ENCODE data around the gene AOPEP. TPM values are rescaled to one million over a fixed set of nuclear protein-coding genes. Genes with fewer than 3 reads are reported as not detected.

The AOPEP gene
- total and polyA plus RNA-seq, 2 donors (not counting 1 experiment from before 2014, with no cell fraction given) = 66.1 to 94.1 TPM

- no peaks in the 10 kb centered on the region for H3K79me2 ChIP-seq (ENCODE audit: control insufficient read depth, insufficient read depth, low read length)
- no peaks in the 10 kb centered on the region for H3K36me3 ChIP-seq (ENCODE audit: control insufficient read depth, insufficient read depth, low read length)
- TF ChIP-seq EZH2 (IDR thresholded peaks at IDR 0.05; ENCODE audit: low read length, missing control alignments) = no peak
- TF ChIP-seq CTCF (conservative IDR thresholded peaks at IDR 0.05 in 1 of 2, IDR thresholded peaks at IDR 0.05 in 1 of 2; ENCODE audit: low read depth in 1 of 2, low read length in 2 of 2) = peak; percentile 95 to 98
- H3K27ac ChIP-seq (ENCODE audit: insufficient read depth, low read length) = no peak overlapping the region
- H2AFZ ChIP-seq (ENCODE audit: low read length) = peak overlapping the region; percentile 61
- no peaks in the 10 kb centered on the region for H3K4me1 ChIP-seq (ENCODE audit: control insufficient read depth, extremely low read depth, insufficient read depth, low read length)
- peak; percentile 70 to 74 for DNase-seq (ENCODE audit: low read depth in 2 of 2)
- H3K27me3 ChIP-seq (ENCODE audit: control insufficient read depth, insufficient read depth, low read length) = no peaks in the 10 kb centered on the region
- H4K20me1 ChIP-seq (ENCODE audit: control insufficient read depth, extremely low read depth, insufficient read depth, low read length) = no peaks in the 10 kb centered on the region
- H3K9ac ChIP-seq (ENCODE audit: insufficient read depth, low read length) = no peak overlapping the region
- H3K4me3 ChIP-seq (replicated peaks in 1 of 4; ENCODE audit: control extremely low read depth in 1 of 4, insufficient read depth in 1 of 4, low read depth in 3 of 4, low read length in 4 of 4) = peak overlapping the region; percentile 28 to 51 (median 43)
- H3K9me3 ChIP-seq (ENCODE audit: control insufficient read depth, insufficient read depth, low read depth, low read length) = no peaks in the 10 kb centered on the region
- peak overlapping the region; percentile 78 for H3K4me2 ChIP-seq (ENCODE audit: extremely low read depth, insufficient read depth, low read length)
Observed at GRCh38 chr9:95127249-95128176, 401.0 kb downstream of the AOPEP start.

- no peak overlapping the region for H3K9ac ChIP-seq (ENCODE audit: insufficient read depth, low read length)
- H3K9me3 ChIP-seq (ENCODE audit: control insufficient read depth, insufficient read depth, low read depth, low read length) = no peaks in the 10 kb centered on the region
- H3K27ac ChIP-seq (ENCODE audit: insufficient read depth, low read length) = no peak overlapping the region
- no peaks in the 10 kb centered on the region for H4K20me1 ChIP-seq (ENCODE audit: control insufficient read depth, extremely low read depth, insufficient read depth, low read length)
- no peak for DNase-seq (ENCODE audit: low read depth in 2 of 2)
- no peaks in the 10 kb centered on the region for H3K79me2 ChIP-seq (ENCODE audit: control insufficient read depth, insufficient read depth, low read length)
- TF ChIP-seq EZH2 (IDR thresholded peaks at IDR 0.05; ENCODE audit: low read length, missing control alignments) (no peak), CTCF (conservative IDR thresholded peaks at IDR 0.05 in 1 of 2, IDR thresholded peaks at IDR 0.05 in 1 of 2; ENCODE audit: low read depth in 1 of 2, low read length in 2 of 2) (no peak)
- H3K4me2 ChIP-seq (ENCODE audit: extremely low read depth, insufficient read depth, low read length) = no peak overlapping the region
- H3K4me1 ChIP-seq (ENCODE audit: control insufficient read depth, extremely low read depth, insufficient read depth, low read length) = no peaks in the 10 kb centered on the region
- H2AFZ ChIP-seq (ENCODE audit: low read length) = no peak overlapping the region
- no peak overlapping the region for H3K4me3 ChIP-seq (replicated peaks in 1 of 4; ENCODE audit: control extremely low read depth in 1 of 4, insufficient read depth in 1 of 4, low read depth in 3 of 4, low read length in 4 of 4)
- H3K36me3 ChIP-seq (ENCODE audit: control insufficient read depth, insufficient read depth, low read length) = no peaks in the 10 kb centered on the region
- no peaks in the 10 kb centered on the region for H3K27me3 ChIP-seq (ENCODE audit: control insufficient read depth, insufficient read depth, low read length)
Observed at GRCh38 chr9:95128177-95128524, 401.7 kb downstream of the AOPEP start.

- H4K20me1 ChIP-seq (ENCODE audit: control insufficient read depth, extremely low read depth, insufficient read depth, low read length) = no peaks in the 10 kb centered on the region
- no peaks in the 10 kb centered on the region for H3K4me1 ChIP-seq (ENCODE audit: control insufficient read depth, extremely low read depth, insufficient read depth, low read length)
- H3K9me3 ChIP-seq (ENCODE audit: control insufficient read depth, insufficient read depth, low read depth, low read length) = no peaks in the 10 kb centered on the region
- H3K27me3 ChIP-seq (ENCODE audit: control insufficient read depth, insufficient read depth, low read length) = no peaks in the 10 kb centered on the region
- no peak overlapping the region for H2AFZ ChIP-seq (ENCODE audit: low read length)
- TF ChIP-seq EZH2 (IDR thresholded peaks at IDR 0.05; ENCODE audit: low read length, missing control alignments) (no peak), CTCF (conservative IDR thresholded peaks at IDR 0.05 in 1 of 2, IDR thresholded peaks at IDR 0.05 in 1 of 2; ENCODE audit: low read depth in 1 of 2, low read length in 2 of 2) (no peak)
- H3K79me2 ChIP-seq (ENCODE audit: control insufficient read depth, insufficient read depth, low read length) = no peaks in the 10 kb centered on the region
- no peaks in the 10 kb centered on the region for H3K36me3 ChIP-seq (ENCODE audit: control insufficient read depth, insufficient read depth, low read length)
- no peak for DNase-seq (ENCODE audit: low read depth in 2 of 2)
- no peak overlapping the region for H3K4me2 ChIP-seq (ENCODE audit: extremely low read depth, insufficient read depth, low read length)
- no peak overlapping the region for H3K4me3 ChIP-seq (replicated peaks in 1 of 4; ENCODE audit: control extremely low read depth in 1 of 4, insufficient read depth in 1 of 4, low read depth in 3 of 4, low read length in 4 of 4)
- H3K27ac ChIP-seq (ENCODE audit: insufficient read depth, low read length) = no peak overlapping the region
- no peak overlapping the region for H3K9ac ChIP-seq (ENCODE audit: insufficient read depth, low read length)
Observed at GRCh38 chr9:95129476-95130291, 403.2 kb downstream of the AOPEP start.
